SKM-1 treated with dmso at 0.1 percent for 144 hours (cell line): ENCODE measurements around the gene SYNE1.
"Not testable (repeated sequence)": the region's sequence is repeated elsewhere in the genome, so short reads cannot be mapped to it uniquely, and the experiment has no call there.

Experiments
- DNase-seq: peaks from one replicate; lab custom pipeline; 2025; ENCODE audit not compliant: unreplicated experiment; lab: John Stamatoyannopoulos, UW

SYNE1 gene

DNA sequence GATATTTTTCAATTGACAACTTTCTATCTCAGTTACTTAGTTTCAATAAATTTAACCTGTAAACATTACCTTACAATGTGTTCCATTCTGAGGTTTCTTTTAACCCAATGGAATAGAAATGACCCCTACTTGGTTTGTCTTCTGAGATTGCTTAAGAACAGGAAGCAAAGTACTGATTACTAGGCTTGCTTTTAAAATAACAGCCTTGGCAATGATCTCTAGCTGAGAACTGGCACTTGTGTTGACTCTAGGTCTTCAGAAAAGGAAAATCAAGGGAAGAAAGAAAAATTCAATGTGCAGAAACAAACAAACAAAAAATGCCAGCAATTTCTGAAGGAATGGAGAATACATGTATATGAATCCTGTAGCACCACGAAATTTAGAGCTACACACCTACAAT is 66.1 kb downstream of the SYNE1 start:
- no peak for DNase-seq

DNA sequence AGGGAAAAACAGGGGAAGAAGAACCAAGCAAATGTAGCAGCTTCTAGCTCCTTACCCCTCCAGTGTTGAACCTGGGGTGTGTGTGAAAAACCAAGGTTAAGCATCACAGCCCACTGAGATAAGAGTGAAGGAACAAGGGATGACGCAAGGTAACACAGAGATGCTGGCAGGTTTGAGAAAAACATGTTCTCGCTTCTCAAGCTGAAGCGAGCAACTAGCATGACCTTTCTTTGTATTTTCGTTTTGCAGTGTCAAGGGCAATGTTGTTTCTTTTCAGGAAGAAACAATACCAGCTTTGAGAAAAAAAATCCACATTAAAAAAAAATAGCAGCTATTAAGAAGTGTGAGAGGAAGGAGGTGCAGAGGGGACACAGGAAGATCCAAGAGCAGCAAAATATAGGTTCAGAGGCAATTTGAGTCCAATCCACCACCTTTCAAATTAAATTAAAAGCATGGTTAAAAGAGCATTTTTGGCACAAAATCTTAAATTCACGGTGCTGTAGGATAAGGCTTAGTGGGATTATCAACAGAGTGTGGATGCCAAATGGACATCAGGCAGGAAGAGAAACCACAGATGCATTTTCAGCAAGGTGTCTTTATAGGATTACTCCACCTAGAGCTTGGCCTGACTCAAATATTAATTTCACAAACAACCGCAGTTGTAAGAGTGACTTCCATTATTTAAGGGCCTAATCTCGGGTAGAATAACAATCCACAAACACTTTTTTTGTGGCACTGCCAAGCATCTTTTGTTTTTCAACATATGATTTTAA is 70.9 kb downstream of the SYNE1 start:
- DNase-seq: no peak

DNA sequence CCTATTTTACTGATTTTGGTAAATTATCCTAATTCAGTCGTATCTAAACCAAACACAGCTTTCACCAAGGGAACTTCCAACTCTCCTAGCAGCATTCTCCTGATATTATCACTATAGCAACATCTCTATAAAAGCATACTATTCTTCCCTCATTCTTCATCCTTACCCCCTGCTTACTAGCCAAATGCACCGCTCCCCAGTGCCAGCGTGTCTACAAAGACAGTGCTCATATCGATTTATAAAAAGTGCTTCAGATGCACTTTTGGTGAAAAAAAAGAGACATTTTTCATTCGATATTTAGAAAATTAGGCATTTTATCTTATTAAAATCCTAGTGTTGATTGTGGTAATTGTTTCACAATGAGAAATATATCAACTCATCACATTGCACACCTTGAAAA is 74.0 kb downstream of the SYNE1 start:
- no peak for DNase-seq

DNA sequence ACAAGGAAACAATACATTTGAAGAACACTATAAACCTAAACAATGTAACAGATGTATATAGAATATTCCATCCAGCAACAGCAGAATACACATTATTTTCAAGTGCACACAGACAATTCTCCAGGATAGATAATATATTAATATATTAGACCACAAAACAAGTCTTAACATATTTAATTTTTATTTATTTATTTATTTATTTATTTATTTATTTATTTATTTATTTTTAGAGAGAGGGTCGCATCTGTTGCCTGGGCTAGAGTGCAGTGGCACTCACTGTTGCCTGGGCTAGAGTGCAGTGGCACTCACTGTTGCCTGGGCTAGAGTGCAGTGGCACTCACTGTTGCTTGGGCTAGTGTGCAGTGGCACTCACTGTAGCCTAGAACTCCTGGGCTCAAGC is 78.4 kb downstream of the SYNE1 start:
- not testable (repeated sequence) for DNase-seq

DNA sequence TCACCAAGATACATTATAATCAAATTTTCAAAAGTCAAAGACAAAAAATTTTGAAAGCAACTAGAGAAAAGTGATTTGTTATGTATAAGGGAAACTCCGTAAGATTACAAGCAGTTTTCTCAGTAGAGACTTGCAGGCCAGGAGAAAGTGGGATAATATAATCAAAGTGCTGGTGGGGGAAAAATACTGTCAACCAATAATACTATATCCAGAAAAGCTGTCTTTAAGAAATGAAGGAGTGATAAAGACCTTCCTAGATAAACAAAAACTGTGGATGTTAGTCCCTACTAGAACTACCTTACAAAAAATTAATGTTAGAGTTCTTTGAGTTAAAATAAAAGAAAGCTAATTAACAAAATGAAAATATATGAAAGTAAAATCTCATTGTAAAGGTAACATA is 79.7 kb downstream of the SYNE1 start:
- DNase-seq: no peak

DNA sequence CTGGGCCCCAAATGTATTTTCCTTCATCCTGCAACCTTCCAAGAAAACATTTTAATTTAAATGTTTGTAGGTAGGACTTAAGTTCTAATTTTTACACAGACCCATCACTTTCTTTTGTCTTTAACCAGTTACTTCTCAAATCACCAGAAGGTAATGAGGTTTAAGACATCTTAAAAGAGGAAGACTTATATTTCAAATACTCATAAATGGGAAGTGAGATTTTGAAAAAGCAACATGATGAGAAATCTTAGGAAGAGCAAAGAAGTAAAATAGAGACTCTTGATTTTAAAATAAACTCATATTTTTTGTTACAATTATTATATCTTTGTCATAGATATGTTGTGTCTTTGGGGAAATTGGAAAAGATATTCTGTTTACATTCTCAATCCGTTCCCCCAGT is 82.3 kb downstream of the SYNE1 start:
- DNase-seq: peak; percentile 5

DNA sequence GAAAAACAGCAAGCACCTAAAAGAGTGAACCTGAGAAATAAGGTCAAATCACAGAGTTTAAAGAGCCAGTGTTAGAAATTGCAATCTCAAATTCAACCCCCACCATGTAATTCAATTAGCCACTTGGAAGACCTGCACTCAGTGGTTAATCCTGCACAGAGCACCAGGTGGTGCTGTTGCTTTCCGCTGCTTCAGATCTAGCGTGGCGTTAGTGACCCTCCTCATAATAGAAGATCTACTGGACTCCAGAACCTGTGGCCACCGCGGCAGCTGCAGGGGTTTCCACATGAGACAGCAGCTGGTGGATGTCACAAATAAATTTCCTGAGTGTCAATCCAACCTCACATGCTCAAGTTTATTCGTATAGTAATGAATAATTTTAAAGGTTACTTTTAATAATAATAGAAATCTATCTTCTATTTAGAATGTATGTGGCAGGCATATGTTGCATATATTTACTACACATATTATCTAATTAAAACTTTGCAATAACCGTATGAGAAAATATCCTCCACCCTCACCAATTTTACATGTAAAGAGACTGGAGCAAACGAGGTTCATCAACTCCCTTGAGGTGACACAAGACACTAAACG is 84.4 kb downstream of the SYNE1 start:
- peak; percentile 62 for DNase-seq

DNA sequence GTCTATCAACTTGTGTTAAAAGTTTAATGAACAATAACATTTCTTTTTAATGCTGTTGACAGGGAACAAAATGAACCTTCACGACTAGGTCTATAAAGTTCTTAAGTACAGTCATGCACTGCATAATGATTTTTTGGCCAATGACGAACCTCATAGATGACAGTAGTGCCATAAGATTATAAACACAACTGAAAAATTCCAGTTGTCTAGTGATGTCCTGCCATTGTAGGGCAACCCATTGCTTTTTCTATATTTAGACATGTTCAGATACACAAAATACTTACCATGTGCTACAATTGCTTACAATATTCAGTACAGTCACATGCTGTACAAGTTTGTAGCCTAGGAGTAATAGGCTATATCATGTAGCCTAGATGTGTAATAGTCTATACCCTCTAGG is 93.6 kb downstream of the SYNE1 start:
- no peak for DNase-seq

DNA sequence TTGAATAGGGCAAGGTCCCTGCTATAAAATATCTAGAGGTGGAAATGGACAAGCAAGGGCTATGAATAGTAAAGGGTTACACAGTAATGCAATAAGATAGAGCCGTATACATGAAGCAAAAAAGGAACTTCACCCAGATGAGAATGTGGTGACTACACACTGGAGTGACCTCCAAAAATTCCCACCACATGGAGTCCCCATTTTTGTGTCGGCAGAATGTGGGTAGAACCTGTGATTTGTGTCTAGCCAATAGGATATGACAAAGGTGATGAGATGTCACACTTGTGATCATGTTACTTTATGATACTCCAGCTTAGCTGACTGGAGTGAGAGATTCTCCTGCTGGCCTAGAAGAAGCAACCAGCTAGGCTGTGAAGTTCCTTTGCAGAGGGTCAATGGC is 96.8 kb downstream of the SYNE1 start:
- no peak for DNase-seq

DNA sequence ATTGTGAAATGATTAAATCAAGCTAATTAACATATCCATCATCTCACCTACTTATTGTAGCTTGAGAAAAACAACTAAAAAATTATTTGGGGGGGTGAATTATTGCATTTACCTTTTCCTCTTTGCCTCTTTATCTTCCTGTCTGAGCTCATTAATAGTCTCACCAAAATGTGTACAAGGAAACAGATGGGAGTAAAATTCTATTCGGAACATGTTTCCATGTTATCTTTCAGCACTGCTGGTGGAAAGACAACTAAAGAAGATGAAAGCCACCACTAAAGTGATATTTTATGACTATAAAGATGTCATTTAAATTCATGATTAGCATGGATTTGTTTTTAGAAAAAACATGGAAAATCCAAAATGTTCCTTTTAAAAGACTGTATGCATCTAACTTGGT is 102.6 kb downstream of the SYNE1 start:
- DNase-seq: no peak

DNA sequence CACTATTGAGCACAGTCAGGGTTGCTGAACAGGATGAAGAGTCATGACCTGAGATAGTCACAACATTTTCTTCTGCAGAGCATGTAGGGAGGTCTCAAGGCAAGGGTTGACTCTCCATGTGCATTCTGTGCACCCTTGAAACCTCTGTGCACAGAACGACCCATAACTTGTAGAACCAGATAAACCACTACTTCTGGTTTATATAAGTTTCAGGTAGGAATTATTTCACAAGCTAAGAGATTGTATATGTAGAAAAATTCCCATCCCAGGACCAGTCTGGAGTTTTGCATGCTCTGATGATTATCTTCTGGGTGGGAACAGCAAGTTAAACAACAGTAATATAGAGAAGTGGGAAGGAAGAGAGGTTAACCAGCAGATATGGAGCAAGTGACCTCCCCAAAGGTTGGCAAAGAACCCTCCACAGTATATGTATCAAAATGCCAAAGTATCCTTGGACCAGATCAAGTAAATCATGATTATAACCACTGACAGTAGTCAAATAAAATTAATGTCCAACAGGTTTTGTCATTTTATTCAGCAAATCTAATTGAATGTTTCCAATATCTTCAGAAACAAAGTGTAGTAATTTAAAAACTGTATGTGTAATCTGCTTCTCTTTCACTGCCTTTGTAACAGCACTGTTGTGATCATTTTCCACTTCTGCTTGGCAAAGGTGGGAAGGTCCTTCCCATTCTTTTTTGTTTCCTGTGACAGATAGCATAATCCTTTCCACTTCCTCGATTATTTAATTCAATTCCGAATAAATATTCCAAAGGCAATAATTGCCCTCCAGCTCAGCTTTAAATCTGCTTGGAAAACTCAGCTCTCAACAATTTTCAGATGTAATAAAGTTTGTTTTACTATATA is 104.4 kb downstream of the SYNE1 start:
- DNase-seq: no peak

DNA sequence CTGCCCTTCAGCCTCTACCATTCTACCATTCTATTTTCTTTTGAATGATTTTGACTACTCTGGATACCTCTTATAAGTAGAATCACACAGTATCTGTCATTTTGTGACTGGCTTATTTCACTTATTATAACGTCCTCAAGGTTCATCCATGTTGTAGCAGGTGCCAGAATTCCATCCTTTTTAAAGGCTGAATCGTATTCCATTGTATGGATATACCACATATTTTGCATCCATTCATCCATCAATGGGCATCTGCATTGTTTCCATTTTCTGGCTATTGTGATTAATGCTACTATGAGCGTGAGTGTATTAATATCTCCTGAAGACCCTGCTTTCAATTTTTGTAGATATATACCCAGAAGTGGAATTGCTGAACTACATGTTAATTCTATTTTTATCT is 105.5 kb downstream of the SYNE1 start:
- DNase-seq: no peak

DNA sequence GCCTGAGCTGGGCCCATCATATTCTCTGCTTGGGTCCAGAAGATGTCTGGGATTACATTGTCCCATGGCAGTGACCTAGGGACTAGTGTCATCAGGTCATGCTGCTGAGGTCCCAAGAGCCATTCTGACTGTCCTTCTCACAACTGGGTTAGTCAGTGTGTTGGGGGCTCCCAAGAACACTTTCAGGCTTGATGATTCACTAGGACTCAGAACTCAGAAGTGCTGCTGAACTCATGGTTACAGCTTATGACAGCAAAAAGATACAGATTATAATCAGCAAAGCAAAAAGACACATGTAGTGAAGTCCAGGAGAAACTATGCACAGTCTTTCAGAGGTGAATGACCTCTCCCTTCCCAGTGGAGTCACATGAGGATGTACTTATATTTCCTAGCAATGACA is 107.8 kb downstream of the SYNE1 start:
- DNase-seq: no peak

DNA sequence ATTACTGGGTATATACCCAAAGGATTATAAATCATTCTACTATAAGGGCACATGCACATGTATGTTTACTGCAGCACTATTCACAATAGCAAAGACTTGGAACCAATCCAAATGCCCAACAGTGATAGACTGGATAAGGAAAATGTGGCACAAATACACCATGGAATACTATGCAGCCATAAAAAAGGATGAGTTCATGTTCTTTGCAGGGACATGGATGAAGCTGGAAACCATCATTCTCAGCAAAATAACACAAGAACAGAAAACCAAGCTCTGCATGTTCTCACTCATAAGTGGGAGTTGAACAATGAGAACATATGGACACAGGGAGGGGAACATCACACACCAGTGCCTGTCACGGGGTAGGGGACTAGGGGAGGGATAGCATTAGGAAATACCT is 123.0 kb downstream of the SYNE1 start:
- DNase-seq: not testable (repeated sequence)

DNA sequence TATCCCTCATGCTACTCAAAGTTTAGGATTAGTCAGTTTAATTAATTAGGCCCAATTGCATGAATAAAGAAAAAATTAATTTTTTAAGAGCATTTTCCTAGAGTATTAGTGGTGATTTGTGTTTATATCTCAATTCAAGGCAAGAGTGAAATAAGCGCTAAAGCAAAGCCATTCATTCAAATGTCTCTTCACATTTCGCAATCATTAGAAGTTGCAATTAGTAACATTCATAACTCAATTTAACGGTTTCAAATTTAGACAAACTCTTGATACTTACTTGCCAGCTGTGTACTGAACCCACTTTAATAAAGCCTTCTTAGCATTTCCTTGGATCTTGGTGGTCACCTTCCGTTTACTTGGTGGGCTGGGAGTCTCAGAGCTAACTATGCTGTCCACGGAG is 127.2 kb downstream of the SYNE1 start:
- no peak for DNase-seq

DNA sequence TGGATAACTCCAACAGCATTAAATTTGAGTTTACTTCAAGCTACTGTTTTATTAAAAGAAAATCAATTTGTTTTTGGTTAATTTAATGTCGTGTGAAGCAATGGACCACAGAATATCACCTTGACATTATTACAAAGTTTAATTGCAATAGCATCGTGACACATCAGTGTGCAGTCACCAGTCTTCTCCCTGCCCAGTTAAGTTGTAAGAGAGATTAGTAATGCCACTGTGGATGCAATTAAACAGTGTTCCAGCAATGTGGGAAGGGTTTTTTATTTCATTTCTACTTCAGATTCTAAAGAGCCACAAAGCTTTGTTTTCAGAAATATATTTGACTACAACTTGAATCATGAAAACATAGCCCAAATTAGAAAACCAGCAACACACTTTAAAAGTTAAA is 128.7 kb downstream of the SYNE1 start:
- no peak for DNase-seq

DNA sequence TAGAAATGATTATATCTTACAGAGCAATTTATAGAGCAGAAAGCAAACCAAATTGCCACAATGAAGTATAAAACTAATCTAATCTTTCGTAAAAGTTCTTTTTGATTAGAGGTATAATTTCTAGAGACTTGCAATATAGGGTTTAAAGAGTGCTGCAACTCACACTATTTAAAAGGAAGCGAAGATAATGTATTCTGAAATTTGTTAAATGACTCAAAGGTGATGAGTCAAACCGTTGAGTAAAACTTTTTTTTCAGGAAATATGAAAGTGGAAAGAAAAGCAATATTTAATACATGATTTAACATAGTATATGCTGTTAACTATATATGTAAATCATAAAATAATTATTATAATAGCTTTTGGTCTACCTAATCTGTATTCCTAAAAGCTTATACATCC is 133.6 kb downstream of the SYNE1 start:
- no peak for DNase-seq

DNA sequence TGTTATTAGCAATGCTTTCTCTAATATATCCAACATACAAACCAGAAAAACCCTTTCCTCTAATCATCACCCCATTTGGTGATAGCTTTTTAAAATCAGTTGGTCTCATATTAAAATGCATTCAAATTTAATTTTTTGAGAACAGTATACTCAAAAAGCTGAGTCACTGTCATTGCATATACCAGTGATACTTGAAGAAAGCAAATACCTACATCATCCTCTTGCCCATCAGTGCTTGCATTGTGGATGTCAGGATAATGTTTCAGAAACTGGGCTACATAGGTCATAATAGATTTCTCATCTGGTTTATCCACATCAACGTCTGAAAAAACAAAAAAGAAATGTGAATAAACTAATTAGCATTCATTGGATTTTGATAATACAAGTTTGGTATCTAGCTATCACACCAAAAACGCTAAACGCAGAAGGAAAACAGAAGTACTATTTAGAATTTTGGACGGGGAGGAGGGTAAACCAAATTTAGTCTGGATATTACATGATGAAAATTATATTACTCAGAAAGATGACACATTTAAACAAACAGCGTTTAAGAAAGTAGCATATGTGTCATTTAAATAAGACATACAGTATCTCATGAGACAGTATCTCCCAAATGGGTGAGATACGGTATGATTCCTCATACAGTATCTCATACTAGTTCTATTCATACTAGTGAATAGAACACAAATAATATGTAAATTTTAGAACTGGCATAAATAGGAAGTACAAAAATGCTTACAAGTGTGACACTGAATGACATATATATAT is 134.6 kb downstream of the SYNE1 start:
- no peak for DNase-seq

DNA sequence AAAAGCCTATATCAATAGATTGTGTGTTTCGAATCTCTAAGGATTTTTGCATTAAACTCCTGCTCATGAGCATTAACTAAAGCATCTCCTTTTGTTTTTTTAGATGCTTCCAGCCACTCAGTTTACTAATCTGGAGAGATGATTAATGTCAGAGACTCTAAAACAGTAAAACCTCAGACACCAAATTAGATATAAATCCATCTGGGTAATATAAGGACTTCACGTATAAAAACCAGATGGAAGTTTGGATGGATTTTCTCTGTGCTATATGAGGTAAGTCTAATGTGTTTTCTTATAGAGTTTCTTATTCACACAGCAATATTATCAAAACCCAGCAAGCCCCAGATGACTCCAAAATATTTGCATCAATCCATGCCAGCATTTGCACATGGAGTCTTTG is 137.2 kb downstream of the SYNE1 start:
- no peak for DNase-seq

DNA sequence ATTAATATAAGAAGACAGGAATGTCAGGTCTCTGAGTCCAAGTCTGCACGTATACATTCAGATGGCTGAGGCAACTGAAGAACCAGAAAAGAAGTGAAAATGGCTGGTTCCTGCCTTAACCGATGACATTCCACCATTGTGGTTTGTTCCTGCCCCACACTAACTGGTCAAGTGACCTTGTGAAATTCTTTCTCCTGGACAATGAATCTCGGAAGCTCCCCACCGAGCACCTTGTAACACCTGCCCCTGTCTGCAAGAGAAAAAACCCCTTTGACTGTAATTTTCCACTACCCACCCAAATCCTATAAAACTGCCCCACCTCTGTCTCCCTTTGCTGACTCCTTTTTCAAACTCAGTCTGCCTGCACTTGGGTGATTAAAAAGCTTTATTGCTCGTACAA is 140.4 kb downstream of the SYNE1 start:
- no peak for DNase-seq

DNA sequence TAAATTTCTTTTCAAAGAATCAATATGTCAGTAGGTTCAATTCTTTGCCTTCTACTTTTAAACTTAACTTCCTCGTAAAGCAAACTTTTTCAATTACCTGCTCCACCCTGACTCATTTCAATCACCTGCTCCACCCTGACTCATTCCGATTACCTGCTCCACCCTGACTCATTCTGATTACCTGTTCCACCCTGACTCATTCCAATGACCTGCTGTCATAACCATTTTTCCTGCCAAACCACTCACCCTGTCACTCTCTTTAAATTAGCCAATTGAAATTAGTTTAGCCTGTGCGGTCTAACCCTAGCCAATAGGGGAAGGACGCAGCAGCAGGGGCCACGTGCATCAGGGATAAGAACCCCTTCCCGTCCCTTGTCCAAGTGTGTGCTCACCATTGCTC is 141.7 kb downstream of the SYNE1 start:
- not testable (repeated sequence) for DNase-seq
